ENCODE results near the gene LRWD1.
"Not testable (repeated sequence)": the region's sequence is repeated elsewhere in the genome, so short reads cannot be mapped to it uniquely, and the experiment has no call there.

- TF ChIP-seq TCF7L2 (IDR thresholded peaks at IDR 0.05; ENCODE audit: borderline replicate concordance, extremely low read depth, insufficient read depth, insufficient read length); CTCF (IDR thresholded peaks at IDR 0.05 in 2 of 3, conservative IDR thresholded peaks at IDR 0.05 in 1 of 3; ENCODE audit: borderline replicate concordance in 1 of 3, insufficient read depth in 1 of 3, low read depth in 2 of 3, low read length in 2 of 3): not testable (repeated sequence)
Observed at GRCh38 chr7:102454932-102455331, 9.9 kb upstream of the LRWD1 start.

Data from HCT116 (cell line).